HepG2 (cell line): ENCODE data around the gene RGS19. TPM values are rescaled to one million over a fixed set of nuclear protein-coding genes. Genes with fewer than 3 reads are reported as not detected.
A peak's percentile ranks its signal among the peaks of the same experiment; 100 is the strongest.

Experiments used
- CBFB ChIP-seq: sonication (generic); formaldehyde crosslinking; IDR thresholded peaks from 2 replicates; pipeline ENCODE4 v1.4.0; 2020; ENCODE audit warnings: missing genetic modification reagents
- CHD4 ChIP-seq: fragments of 200-600 bp; sonication (generic); IDR thresholded peaks from 2 replicates; pipeline ENCODE4 v1.7.0; 2017; ENCODE audit warnings: mild to moderate bottlenecking, low read length, borderline replicate concordance
- ETV6 ChIP-seq: sonication (generic); formaldehyde crosslinking; conservative IDR thresholded peaks from 2 replicates; pipeline ENCODE4 v1.4.0; 2020; ENCODE audit warnings: missing genetic modification reagents
- FOXM1 ChIP-seq: sonication (generic); formaldehyde crosslinking; IDR thresholded peaks from 2 replicates; pipeline ENCODE4 v1.5.0; 2020; ENCODE audit warnings: missing genetic modification reagents
- HCFC1 ChIP-seq: fragments of 150-350 bp; IDR thresholded peaks from 2 replicates; pipeline ENCODE4 v1.6.1; 2014; ENCODE audit warnings: low read depth, low read length
- HNRNPLL ChIP-seq: fragments of 200-400 bp; formaldehyde crosslinking; IDR thresholded peaks from 2 replicates; pipeline ENCODE4 v1.6.1; 2017; ENCODE audit warnings: mild to moderate bottlenecking, low read depth, low read length; ENCODE audit not compliant: poor library complexity, severe bottlenecking
- PAF1 ChIP-seq: IDR thresholded peaks from 2 replicates; pipeline ENCODE4 v1.6.1; 2016; ENCODE audit warnings: missing genetic modification reagents, missing compliant biosample characterization
- ZFP90 ChIP-seq: sonication (generic); formaldehyde crosslinking; IDR thresholded peaks from 2 replicates; pipeline ENCODE4 v1.8.0; 2022; ENCODE audit warnings: missing genetic modification reagents, mild to moderate bottlenecking, inconsistent platforms, borderline replicate concordance
- ZKSCAN8 ChIP-seq: IDR thresholded peaks from 2 replicates; pipeline ENCODE4 v1.6.1; 2016; ENCODE audit warnings: borderline replicate concordance, missing genetic modification reagents, missing compliant biosample characterization
- ZNF256 ChIP-seq: sonication (generic); formaldehyde crosslinking; conservative IDR thresholded peaks from 2 replicates; pipeline ENCODE4 v1.4.0; 2020; ENCODE audit warnings: missing genetic modification reagents
- ZNF570 ChIP-seq: sonication (generic); formaldehyde crosslinking; IDR thresholded peaks from 2 replicates; pipeline ENCODE4 v1.4.0; 2020; ENCODE audit warnings: mild to moderate bottlenecking, missing genetic modification reagents, borderline replicate concordance
- ZNF615 ChIP-seq: sonication (generic); formaldehyde crosslinking; IDR thresholded peaks from 2 replicates; pipeline ENCODE4 v1.5.0; 2020; ENCODE audit warnings: mild to moderate bottlenecking, missing genetic modification reagents, borderline replicate concordance
- ZNF619 ChIP-seq: sonication (generic); formaldehyde crosslinking; IDR thresholded peaks from 2 replicates; pipeline ENCODE4 v1.4.0; 2020; ENCODE audit warnings: mild to moderate bottlenecking, missing genetic modification reagents
- ZNF724P ChIP-seq: sonication (generic); formaldehyde crosslinking; IDR thresholded peaks from 2 replicates; pipeline ENCODE4 v1.8.0; 2022; ENCODE audit warnings: missing genetic modification reagents, borderline replicate concordance
- polyA plus RNA-seq, 8 experiments: library from polyadenylated mRNA; depleted of rRNA in 3 of 8; stranded (reverse) in 7 of 8; unstranded in 1 of 8; fragments of >200 nt; fragmentation: Illumina TruSeq in 4 of 8; extraction: Trizol in 4 of 8; gene quantifications; 2 replicates each; pipeline versions ENCODE4 v1.2.1 to v1.2.3, GENCODE V29; 2011 to 2016; ENCODE audit warnings: low read depth in 4 of 8, missing spikeins in 1 of 8, mixed read lengths in 1 of 8; ENCODE audit not compliant: insufficient read depth in 1 of 8
- total RNA-seq, 5 experiments: library from RNA; depleted of rRNA; stranded (reverse); fragments of >200 nt; fragmentation: Illumina TruSeq; extraction: Trizol; gene quantifications; 2 replicates each; pipeline ENCODE4 v1.2.3, GENCODE V29; 2016; ENCODE audit warnings: low read depth in 1 of 5
- TF ChIP-seq, protein P1 (sequence below): sonication (generic); formaldehyde crosslinking; IDR thresholded peaks from 2 replicates; pipeline ENCODE4 v1.5.0; 2020; ENCODE audit warnings: missing genetic modification reagents, mild to moderate bottlenecking, borderline replicate concordance
- TF ChIP-seq, protein P2 (sequence below), 2 experiments: IDR thresholded peaks; 2 replicates each; pipeline ENCODE4 v1.6.1; 2011 to 2012; ENCODE audit warnings: low read length in 2 of 2, borderline replicate concordance in 1 of 2, low read depth in 1 of 2, mild to moderate bottlenecking in 1 of 2, moderate library complexity in 1 of 2
- TF ChIP-seq, protein P3 (sequence below): sonication (generic); formaldehyde crosslinking; IDR thresholded peaks from 2 replicates; pipeline ENCODE4 v1.4.0; 2020; ENCODE audit warnings: missing genetic modification reagents
- TF ChIP-seq, protein P4 (sequence below): sonication (generic); formaldehyde crosslinking; IDR thresholded peaks from 2 replicates; pipeline ENCODE4 v1.9.0; 2021; ENCODE audit warnings: missing genetic modification reagents, borderline replicate concordance
- TF ChIP-seq, protein P5 (sequence below): sonication (generic); formaldehyde crosslinking; conservative IDR thresholded peaks from 2 replicates; pipeline ENCODE4 v1.4.0; 2020; ENCODE audit warnings: mild to moderate bottlenecking, missing genetic modification reagents, moderate library complexity

Gene RGS19
- total and polyA plus RNA-seq, 2 of the 13 experiments (the other 11 are each of a cell fraction or from before 2014, with no cell fraction given), result 10.7 to 11.9 TPM

DNA sequence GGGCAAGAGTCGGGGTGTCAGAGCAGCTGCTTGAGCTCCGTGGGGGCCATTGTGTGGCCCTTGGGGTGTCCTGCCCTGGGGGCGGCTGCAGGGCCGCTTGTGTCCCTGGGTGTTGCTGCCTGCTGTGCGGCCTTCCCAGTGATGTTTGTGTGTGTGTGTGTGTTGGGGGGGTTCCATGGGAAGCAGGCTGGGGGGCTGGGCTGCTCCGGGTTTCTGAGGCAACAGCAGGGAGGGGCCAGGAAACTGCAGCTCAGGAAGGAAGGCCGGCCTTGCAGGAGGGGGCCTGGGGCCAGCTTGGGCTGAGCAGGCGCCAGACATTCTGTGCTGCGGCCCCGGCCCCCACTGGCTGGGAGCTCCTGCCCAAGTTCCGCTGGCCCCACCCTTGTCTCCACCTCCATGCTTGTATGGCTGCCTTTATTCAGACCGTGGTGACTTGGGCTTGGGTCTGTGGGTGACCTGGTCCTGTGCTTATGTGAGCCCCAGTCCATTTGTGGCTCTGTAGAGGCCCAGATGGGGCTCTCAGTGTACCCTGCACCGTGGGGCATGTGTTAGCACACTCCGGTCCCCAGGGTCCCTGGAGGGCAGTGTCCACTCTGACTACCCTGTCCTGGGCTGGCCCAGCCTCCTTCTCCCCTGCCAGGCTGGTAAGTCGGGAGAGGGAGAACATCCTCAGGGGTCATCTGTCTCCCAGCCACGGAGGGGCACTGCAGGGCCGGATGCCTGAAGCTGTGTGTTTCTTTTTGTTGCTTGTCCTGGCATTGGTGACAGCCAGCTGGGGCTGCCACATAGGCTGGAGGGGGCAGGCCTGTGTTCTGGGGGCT lies 25.3 kb downstream of the RGS19 start (continued):
- TF ChIP-seq, protein P1, sequence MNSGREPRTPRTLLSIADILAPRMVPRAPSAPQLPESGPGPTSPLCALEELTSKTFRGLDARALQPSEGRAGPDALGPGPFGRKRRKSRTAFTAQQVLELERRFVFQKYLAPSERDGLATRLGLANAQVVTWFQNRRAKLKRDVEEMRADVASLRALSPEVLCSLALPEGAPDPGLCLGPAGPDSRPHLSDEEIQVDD (CRISPR knock-in tag), result 0 out of 2 replicates have a peak, but pooled peaks have one; percentile 76
- TF ChIP-seq, protein P2, sequence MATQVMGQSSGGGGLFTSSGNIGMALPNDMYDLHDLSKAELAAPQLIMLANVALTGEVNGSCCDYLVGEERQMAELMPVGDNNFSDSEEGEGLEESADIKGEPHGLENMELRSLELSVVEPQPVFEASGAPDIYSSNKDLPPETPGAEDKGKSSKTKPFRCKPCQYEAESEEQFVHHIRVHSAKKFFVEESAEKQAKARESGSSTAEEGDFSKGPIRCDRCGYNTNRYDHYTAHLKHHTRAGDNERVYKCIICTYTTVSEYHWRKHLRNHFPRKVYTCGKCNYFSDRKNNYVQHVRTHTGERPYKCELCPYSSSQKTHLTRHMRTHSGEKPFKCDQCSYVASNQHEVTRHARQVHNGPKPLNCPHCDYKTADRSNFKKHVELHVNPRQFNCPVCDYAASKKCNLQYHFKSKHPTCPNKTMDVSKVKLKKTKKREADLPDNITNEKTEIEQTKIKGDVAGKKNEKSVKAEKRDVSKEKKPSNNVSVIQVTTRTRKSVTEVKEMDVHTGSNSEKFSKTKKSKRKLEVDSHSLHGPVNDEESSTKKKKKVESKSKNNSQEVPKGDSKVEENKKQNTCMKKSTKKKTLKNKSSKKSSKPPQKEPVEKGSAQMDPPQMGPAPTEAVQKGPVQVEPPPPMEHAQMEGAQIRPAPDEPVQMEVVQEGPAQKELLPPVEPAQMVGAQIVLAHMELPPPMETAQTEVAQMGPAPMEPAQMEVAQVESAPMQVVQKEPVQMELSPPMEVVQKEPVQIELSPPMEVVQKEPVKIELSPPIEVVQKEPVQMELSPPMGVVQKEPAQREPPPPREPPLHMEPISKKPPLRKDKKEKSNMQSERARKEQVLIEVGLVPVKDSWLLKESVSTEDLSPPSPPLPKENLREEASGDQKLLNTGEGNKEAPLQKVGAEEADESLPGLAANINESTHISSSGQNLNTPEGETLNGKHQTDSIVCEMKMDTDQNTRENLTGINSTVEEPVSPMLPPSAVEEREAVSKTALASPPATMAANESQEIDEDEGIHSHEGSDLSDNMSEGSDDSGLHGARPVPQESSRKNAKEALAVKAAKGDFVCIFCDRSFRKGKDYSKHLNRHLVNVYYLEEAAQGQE (IDR thresholded peaks at IDR 0.05; ENCODE audit: borderline replicate concordance in 1 of 2, low read depth in 1 of 2, low read length in 2 of 2), result no peak
- no peak for TF ChIP-seq ZNF615 (CRISPR knock-in tag)
- no peak for TF ChIP-seq FOXM1 (CRISPR knock-in tag)
- peak; percentile 34; the same call in 1 of the 2 replicates for TF ChIP-seq ZNF724P (CRISPR knock-in tag)
- TF ChIP-seq CHD4, result no peak
- peak; percentile 98 for TF ChIP-seq ZFP90 (CRISPR knock-in tag)
- no peak for TF ChIP-seq PAF1
- TF ChIP-seq, protein P3, sequence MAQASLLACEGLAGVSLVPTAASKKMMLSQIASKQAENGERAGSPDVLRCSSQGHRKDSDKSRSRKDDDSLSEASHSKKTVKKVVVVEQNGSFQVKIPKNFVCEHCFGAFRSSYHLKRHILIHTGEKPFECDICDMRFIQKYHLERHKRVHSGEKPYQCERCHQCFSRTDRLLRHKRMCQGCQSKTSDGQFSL (CRISPR knock-in tag), result peak; percentile 89; the same call in 1 of the 2 replicates
- peak; percentile 61 for TF ChIP-seq HNRNPLL
- TF ChIP-seq ZNF256 (CRISPR knock-in tag), result peak; percentile 76; the same call in 1 of the 2 replicates
- no peak; the same call in 1 of the 2 replicates for TF ChIP-seq ETV6 (CRISPR knock-in tag)
- TF ChIP-seq HCFC1, result no peak; the same call in 1 of the 2 replicates
- TF ChIP-seq ZNF570 (CRISPR knock-in tag), result no peak
- TF ChIP-seq CBFB (CRISPR knock-in tag), result peak; percentile 46; the same call in 1 of the 2 replicates
- TF ChIP-seq ZKSCAN8 (CRISPR knock-in tag), result peak; percentile 83; the same call in 1 of the 2 replicates
- TF ChIP-seq, protein P4, sequence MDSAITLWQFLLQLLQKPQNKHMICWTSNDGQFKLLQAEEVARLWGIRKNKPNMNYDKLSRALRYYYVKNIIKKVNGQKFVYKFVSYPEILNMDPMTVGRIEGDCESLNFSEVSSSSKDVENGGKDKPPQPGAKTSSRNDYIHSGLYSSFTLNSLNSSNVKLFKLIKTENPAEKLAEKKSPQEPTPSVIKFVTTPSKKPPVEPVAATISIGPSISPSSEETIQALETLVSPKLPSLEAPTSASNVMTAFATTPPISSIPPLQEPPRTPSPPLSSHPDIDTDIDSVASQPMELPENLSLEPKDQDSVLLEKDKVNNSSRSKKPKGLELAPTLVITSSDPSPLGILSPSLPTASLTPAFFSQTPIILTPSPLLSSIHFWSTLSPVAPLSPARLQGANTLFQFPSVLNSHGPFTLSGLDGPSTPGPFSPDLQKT (CRISPR knock-in tag), result no peak
- TF ChIP-seq, protein P5, sequence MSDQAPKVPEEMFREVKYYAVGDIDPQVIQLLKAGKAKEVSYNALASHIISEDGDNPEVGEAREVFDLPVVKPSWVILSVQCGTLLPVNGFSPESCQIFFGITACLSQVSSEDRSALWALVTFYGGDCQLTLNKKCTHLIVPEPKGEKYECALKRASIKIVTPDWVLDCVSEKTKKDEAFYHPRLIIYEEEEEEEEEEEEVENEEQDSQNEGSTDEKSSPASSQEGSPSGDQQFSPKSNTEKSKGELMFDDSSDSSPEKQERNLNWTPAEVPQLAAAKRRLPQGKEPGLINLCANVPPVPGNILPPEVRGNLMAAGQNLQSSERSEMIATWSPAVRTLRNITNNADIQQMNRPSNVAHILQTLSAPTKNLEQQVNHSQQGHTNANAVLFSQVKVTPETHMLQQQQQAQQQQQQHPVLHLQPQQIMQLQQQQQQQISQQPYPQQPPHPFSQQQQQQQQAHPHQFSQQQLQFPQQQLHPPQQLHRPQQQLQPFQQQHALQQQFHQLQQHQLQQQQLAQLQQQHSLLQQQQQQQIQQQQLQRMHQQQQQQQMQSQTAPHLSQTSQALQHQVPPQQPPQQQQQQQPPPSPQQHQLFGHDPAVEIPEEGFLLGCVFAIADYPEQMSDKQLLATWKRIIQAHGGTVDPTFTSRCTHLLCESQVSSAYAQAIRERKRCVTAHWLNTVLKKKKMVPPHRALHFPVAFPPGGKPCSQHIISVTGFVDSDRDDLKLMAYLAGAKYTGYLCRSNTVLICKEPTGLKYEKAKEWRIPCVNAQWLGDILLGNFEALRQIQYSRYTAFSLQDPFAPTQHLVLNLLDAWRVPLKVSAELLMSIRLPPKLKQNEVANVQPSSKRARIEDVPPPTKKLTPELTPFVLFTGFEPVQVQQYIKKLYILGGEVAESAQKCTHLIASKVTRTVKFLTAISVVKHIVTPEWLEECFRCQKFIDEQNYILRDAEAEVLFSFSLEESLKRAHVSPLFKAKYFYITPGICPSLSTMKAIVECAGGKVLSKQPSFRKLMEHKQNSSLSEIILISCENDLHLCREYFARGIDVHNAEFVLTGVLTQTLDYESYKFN (CRISPR knock-in tag), result peak; percentile 80
- no peak for TF ChIP-seq ZNF619
